K562 (cell line): ENCODE measurements around the gene HPD. TPM values are rescaled to one million over a fixed set of nuclear protein-coding genes. Genes with fewer than 3 reads are reported as not detected.

Source experiments
- AFF4 ChIP-seq: sonication (generic); formaldehyde crosslinking; IDR thresholded peaks from 2 replicates; pipeline ENCODE4 v1.8.0; 2023; ENCODE audit warnings: mild to moderate bottlenecking, missing genetic modification reagents
- BRD4 ChIP-seq: fragments of 200-600 bp; sonication (generic); IDR thresholded peaks from 2 replicates; pipeline ENCODE4 v1.6.1; 2017; ENCODE audit warnings: inconsistent platforms
- CBX8 ChIP-seq: fragments of 200-600 bp; sonication (generic); IDR thresholded peaks from 2 replicates; pipeline ENCODE4 v1.6.1; 2012; ENCODE audit warnings: borderline replicate concordance, mixed run types, low read depth, mild to moderate bottlenecking, moderate library complexity, mixed read lengths, low read length, control low read depth, inconsistent platforms; ENCODE audit not compliant: poor library complexity, severe bottlenecking; ENCODE audit errors: extremely low read depth
- DACH1 ChIP-seq: fragments of 450-650 bp; IDR thresholded peaks from 2 replicates; pipeline ENCODE4 v1.6.1; 2018; ENCODE audit not compliant: partially characterized antibody
- EZH2 ChIP-seq: IDR thresholded peaks from 2 replicates; pipeline ENCODE4 v1.6.1; 2012; ENCODE audit warnings: low read depth, mild to moderate bottlenecking, inconsistent platforms, low read length, borderline replicate concordance
- IFI16 ChIP-seq: fragments of 250-450 bp; sonication (Bioruptor Pico); IDR thresholded peaks from 2 replicates; pipeline ENCODE4 v2.1.2; 2022; ENCODE audit warnings: mild to moderate bottlenecking, inconsistent platforms
- KLF10 ChIP-seq: fragments of 250-450 bp; sonication (Bioruptor Pico); IDR thresholded peaks from 2 replicates; pipeline ENCODE4 v1.6.1; 2021; ENCODE audit warnings: matching md5 sums
- NFE2 ChIP-seq: IDR thresholded peaks from 2 replicates; pipeline ENCODE4 v1.6.1; 2014; ENCODE audit warnings: antibody characterized with exemption, low read depth
- PHF8 ChIP-seq: fragments of 200-600 bp; sonication (generic); IDR thresholded peaks from 2 replicates; pipeline ENCODE4 v1.6.1; 2012; ENCODE audit warnings: mixed run types, mild to moderate bottlenecking, inconsistent platforms, low read length, moderate library complexity, borderline replicate concordance
- RBBP5 ChIP-seq: fragments of 200-600 bp; sonication (generic); IDR thresholded peaks from 2 replicates; pipeline ENCODE4 v1.6.1; 2012; ENCODE audit warnings: borderline replicate concordance, mild to moderate bottlenecking, low read length, control low read depth, inconsistent platforms; ENCODE audit not compliant: insufficient read depth, poor library complexity, severe bottlenecking
- RFX1 ChIP-seq: fragments of 450-650 bp; IDR thresholded peaks from 2 replicates; pipeline ENCODE4 v1.6.1; 2016; ENCODE audit warnings: mild to moderate bottlenecking, moderate library complexity
- RHOXF2B ChIP-seq: fragments of 250-450 bp; sonication (Bioruptor Pico); conservative IDR thresholded peaks from 2 replicates; pipeline ENCODE4 v1.5.1; 2021
- TEAD2 ChIP-seq: fragments of 450-650 bp; IDR thresholded peaks from 2 replicates; pipeline ENCODE4 v1.6.1; 2016; ENCODE audit warnings: missing genetic modification characterization, control low read depth, missing compliant biosample characterization
- TGIF2 ChIP-seq: sonication (generic); formaldehyde crosslinking; IDR thresholded peaks from 2 replicates; pipeline ENCODE4 v1.8.1; 2022; ENCODE audit warnings: mild to moderate bottlenecking, missing genetic modification reagents, moderate library complexity
- polyA plus RNA-seq, 8 experiments: library from polyadenylated mRNA; depleted of rRNA in 4 of 8; stranded (reverse) in 5 of 8; unstranded in 3 of 8; fragments of >200 nt; fragmentation: Nextera tagmentation in 2 of 8; fragmentation: Illumina TruSeq in 1 of 8; extraction: Ambion mirVana in 2 of 8; extraction: Trizol in 1 of 8; gene quantifications; 2 replicates each; pipeline versions ENCODE4 v1.2.1 to v1.2.3, GENCODE V29; 2011 to 2014; ENCODE audit warnings: inconsistent platforms in 1 of 8, missing spikeins in 1 of 8
- total RNA-seq, 7 experiments: library from RNA; depleted of rRNA in 6 of 7; stranded (reverse); fragments of >200 nt in 6 of 7; fragmentation: Illumina TruSeq in 2 of 7; extraction: Trizol in 2 of 7; gene quantifications; 2 replicates each; pipeline versions ENCODE4 v1.2.1 to v1.2.3, GENCODE V29; 2011 to 2021; ENCODE audit warnings: low replicate concordance in 1 of 7
- TF ChIP-seq, protein P1 (sequence below), 2 experiments: fragments of 450-650 bp; IDR thresholded peaks; 2 replicates each; pipeline ENCODE4 v1.6.1; 2018; ENCODE audit warnings: mild to moderate bottlenecking in 2 of 2, low read depth in 1 of 2; ENCODE audit not compliant: partially characterized antibody in 2 of 2
- TF ChIP-seq, protein P2 (sequence below): fragments of 250-450 bp; sonication (Bioruptor Pico); IDR thresholded peaks from 2 replicates; pipeline ENCODE4 v1.5.0; 2022; ENCODE audit warnings: mild to moderate bottlenecking

HPD gene
- total and polyA plus RNA-seq, 9 of the 15 experiments (the other 6 are each of a cell fraction or from before 2014, with no cell fraction given): 0.06 to 0.29 (median 0.07) TPM; not detected in 4

DNA sequence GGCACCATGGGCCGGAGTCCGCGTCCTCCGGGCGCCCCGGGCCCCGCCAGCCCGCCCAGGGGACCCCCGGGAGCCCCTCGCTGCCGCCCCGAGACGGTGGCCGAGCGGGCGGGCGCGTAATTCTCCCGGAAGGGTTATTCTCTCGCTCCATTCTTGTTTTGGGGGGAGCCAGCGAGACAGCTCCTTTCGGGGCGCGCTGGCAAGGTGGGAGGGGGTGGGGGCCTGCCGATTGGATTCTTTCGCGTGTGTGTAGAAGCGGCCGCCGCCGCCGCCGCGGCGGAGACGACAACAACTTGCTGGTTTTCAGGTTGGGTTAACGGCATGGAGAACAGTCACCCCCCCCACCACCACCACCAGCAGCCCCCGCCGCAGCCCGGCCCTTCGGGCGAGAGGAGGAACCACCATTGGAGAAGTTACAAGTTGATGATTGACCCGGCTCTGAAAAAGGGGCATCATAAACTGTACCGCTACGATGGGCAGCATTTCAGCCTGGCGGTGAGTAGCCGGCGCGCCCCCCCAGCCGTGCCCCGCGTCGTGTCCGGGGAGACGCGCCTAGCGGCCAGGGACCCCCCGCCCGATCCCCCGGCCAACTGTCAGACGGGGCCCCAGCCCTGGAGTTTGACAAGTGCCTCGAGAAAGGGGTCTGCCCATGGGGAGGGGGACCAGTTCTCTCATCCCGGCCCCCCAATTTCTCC is 54.1 kb downstream of the HPD start (continued):
- TF ChIP-seq PHF8 (peak; percentile 36; the same call in 1 of the 2 replicates), DACH1 (no peak), CBX8 (no peak), KLF10 (CRISPR knock-in tag) (no peak), TGIF2 (CRISPR knock-in tag) (no peak), NFE2 (no peak), EZH2 (no peak), TEAD2 (tag) (no peak), RBBP5 (peak; percentile 38), AFF4 (no peak), RHOXF2B (no peak), BRD4 (no peak), RFX1 (no peak), IFI16 (CRISPR knock-in tag) (no peak)
- TF ChIP-seq, protein P1, sequence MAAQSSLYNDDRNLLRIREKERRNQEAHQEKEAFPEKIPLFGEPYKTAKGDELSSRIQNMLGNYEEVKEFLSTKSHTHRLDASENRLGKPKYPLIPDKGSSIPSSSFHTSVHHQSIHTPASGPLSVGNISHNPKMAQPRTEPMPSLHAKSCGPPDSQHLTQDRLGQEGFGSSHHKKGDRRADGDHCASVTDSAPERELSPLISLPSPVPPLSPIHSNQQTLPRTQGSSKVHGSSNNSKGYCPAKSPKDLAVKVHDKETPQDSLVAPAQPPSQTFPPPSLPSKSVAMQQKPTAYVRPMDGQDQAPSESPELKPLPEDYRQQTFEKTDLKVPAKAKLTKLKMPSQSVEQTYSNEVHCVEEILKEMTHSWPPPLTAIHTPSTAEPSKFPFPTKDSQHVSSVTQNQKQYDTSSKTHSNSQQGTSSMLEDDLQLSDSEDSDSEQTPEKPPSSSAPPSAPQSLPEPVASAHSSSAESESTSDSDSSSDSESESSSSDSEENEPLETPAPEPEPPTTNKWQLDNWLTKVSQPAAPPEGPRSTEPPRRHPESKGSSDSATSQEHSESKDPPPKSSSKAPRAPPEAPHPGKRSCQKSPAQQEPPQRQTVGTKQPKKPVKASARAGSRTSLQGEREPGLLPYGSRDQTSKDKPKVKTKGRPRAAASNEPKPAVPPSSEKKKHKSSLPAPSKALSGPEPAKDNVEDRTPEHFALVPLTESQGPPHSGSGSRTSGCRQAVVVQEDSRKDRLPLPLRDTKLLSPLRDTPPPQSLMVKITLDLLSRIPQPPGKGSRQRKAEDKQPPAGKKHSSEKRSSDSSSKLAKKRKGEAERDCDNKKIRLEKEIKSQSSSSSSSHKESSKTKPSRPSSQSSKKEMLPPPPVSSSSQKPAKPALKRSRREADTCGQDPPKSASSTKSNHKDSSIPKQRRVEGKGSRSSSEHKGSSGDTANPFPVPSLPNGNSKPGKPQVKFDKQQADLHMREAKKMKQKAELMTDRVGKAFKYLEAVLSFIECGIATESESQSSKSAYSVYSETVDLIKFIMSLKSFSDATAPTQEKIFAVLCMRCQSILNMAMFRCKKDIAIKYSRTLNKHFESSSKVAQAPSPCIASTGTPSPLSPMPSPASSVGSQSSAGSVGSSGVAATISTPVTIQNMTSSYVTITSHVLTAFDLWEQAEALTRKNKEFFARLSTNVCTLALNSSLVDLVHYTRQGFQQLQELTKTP (IDR thresholded peaks at IDR 0.05; ENCODE audit: low read depth in 1 of 2, partially characterized antibody in 2 of 2): no peak
- TF ChIP-seq, protein P2, sequence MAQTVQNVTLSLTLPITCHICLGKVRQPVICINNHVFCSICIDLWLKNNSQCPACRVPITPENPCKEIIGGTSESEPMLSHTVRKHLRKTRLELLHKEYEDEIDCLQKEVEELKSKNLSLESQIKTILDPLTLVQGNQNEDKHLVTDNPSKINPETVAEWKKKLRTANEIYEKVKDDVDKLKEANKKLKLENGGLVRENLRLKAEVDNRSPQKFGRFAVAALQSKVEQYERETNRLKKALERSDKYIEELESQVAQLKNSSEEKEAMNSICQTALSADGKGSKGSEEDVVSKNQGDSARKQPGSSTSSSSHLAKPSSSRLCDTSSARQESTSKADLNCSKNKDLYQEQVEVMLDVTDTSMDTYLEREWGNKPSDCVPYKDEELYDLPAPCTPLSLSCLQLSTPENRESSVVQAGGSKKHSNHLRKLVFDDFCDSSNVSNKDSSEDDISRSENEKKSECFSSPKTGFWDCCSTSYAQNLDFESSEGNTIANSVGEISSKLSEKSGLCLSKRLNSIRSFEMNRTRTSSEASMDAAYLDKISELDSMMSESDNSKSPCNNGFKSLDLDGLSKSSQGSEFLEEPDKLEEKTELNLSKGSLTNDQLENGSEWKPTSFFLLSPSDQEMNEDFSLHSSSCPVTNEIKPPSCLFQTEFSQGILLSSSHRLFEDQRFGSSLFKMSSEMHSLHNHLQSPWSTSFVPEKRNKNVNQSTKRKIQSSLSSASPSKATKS (CRISPR knock-in tag): no peak
